Cardiac fibroblast (primary cell): Measurements from ENCODE around the gene DOP1A.
A peak's percentile ranks its signal among the peaks of the same experiment; 100 is the strongest.

Experiments used
- DNase-seq, 2 donors: peaks; one replicate each; pipeline versions ENCODE4 v3.0.0 to v3.0.0-alpha.2; 2010; ENCODE audit warnings: low read depth in 2 of 2
- H3K4me3 ChIP-seq, 2 donors: replicated peaks in 1 of 2; 1 replicate in 1 of 2; 2 replicates in 1 of 2; pipeline ENCODE4 v1.5.1; 2011; ENCODE audit warnings: low read depth in 2 of 2, low read length in 2 of 2, mild to moderate bottlenecking in 2 of 2, moderate library complexity in 1 of 2
- TF ChIP-seq, protein P1 (sequence below): IDR thresholded peaks from one replicate; pipeline ENCODE4 v1.5.1; 2011; ENCODE audit warnings: low read depth, mild to moderate bottlenecking, low read length, inconsistent platforms

The DOP1A gene

DNA sequence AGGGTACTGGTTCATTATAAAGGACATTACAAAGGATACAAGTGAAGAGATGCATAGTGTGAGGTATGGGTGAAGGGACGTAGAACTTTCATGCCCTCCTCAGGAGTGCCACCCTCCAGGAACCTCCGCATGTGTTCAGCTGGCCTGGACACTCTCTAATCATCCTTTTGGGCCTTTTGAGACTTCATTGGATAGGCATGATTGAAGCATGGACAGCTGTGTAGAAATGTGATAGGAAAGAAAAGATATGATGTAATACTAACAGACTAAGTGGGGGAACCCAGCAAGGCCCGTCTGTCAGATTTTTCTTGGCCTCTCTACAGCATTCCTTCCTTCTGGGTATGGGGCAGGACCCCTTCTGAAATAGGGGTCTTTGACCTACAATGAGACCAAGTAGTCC, 31.1 kb downstream of the DOP1A start:
- H3K4me3 ChIP-seq = no peak overlapping the region
- no peak for DNase-seq
- TF ChIP-seq, protein P1, sequence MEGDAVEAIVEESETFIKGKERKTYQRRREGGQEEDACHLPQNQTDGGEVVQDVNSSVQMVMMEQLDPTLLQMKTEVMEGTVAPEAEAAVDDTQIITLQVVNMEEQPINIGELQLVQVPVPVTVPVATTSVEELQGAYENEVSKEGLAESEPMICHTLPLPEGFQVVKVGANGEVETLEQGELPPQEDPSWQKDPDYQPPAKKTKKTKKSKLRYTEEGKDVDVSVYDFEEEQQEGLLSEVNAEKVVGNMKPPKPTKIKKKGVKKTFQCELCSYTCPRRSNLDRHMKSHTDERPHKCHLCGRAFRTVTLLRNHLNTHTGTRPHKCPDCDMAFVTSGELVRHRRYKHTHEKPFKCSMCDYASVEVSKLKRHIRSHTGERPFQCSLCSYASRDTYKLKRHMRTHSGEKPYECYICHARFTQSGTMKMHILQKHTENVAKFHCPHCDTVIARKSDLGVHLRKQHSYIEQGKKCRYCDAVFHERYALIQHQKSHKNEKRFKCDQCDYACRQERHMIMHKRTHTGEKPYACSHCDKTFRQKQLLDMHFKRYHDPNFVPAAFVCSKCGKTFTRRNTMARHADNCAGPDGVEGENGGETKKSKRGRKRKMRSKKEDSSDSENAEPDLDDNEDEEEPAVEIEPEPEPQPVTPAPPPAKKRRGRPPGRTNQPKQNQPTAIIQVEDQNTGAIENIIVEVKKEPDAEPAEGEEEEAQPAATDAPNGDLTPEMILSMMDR = no peak

DNA sequence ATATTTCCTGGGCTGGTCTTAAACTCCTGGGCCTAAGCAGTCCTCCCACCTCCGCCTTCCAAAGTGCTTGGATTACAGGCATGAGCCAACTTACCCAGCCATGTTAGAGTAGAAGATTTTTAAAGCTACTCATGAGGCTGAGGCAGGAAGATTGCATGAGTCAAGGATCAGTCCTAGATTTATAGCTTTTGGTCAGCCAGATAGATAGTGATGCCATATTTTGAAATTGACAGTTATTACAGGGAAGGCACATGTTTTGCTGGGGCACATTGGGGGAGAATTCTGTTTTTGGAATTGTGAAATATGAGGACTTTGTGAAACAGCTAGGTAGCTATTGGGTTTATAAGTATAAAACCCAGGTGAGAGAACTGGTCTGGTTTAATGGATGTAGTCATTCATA, 40.9 kb downstream of the DOP1A start:
- no peak for DNase-seq
- TF ChIP-seq, protein P1 = no peak

DNA sequence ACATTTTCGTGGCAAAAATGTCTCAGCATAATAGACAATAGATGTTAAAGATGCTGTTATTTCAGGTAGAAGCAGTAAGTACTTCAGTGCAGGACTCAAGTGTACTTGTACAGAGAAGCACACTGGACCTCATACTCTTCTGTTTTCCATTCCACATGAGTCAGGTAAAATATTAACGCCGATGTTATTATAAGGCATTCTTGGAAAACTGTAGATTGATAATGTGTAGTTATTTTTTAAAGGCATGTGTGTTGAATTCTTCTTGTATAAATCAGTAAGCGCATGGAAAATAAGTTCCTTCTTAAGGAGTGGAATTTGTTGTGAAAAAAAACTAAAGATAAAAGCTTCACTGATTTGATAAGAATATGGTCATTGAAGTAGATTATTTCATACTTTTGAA, 45.8 kb downstream of the DOP1A start:
- no peak overlapping the region for H3K4me3 ChIP-seq
- TF ChIP-seq, protein P1 = no peak
- DNase-seq = no peak

More for the DNA sequence above, 40.9 kb downstream of the DOP1A start:
- H3K4me3 ChIP-seq = no peak overlapping the region

DNA sequence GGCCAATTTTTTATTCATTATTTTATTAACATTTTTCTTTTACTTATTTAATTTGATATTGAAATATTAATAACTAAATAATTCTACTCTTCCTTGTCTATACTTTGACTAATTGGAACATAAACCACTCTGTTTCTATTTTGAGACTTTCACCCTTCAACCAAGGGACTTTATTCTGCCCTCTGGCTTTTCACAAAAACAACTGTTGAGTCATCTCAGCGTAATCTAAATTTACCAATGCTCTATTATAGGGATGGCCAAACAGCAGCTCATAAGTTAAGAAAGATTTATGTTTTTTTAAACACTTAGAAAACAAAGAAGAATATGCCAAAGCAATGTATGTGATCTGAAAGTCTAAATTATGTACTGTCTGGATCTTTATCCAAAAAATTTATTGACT, 46.7 kb downstream of the DOP1A start:
- peak; percentile 11 to 38 for DNase-seq
- TF ChIP-seq, protein P1 = no peak
- H3K4me3 ChIP-seq = no peak overlapping the region

DNA sequence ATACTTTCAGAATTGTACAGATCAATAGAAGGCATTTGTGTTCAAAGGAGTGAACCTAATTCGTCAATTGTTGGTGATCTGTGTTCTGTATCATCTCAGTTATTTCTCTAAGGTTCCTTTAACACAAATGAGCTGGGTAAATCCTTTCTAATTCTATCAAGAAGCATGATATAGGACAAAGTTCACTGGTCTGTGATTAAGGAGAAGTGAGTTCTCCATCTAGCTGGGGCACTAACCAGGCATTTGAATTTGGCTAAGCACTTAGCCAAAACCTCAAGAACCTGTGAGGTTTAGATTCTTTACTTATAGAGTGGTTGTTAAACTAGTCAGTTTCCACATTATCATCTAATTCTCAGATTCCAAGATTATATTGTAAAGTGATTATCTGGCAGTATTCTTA, 50.3 kb downstream of the DOP1A start:
- TF ChIP-seq, protein P1 = no peak
- H3K4me3 ChIP-seq = no peak overlapping the region
- DNase-seq = no peak

DNA sequence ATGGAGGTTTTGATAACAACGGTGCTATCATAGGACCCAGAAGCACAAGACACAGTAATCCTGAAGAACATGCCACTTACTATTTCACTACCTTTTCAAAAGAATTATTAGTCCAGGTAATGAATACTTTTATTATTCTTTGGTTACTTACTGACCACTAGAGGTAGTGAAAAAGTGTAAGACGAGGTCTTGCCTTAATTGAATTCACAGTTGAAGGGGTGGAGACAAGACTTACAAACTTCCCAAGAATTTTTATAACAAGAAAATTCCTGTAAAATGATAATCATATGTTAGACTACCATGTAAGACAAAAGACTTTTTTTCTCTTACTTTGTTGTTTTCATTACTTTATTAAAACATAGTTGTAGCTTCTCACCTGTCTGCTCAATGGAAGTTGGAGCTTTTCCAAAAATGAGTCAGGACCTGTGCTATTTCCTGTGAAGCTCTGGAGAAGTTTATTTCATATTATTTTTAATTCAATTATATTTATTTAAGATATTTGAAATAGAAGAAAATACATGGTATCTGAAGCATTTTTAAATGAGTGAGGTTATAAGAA, 52.4 kb downstream of the DOP1A start:
- DNase-seq = peak; percentile 7 to 29
- H3K4me3 ChIP-seq = no peak overlapping the region
- TF ChIP-seq, protein P1 = no peak

DNA sequence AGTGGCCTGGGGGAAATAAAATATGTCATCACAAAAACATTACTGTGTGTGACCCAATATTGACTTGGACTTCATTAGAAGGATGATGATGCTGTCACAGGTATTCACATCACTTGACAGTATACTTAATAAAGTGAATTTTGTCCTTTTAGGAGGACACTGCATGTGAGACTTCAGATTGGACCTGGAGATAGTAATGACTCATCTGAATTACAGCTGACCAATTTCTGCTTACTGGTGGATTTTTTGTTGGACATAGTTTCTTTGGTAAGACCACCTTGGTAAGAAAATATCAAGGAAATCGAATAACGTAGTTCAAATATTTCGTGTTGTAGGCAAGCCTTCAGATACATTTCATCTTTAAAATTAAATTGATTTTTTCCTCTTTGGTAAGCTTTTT, 57.1 kb downstream of the DOP1A start:
- TF ChIP-seq, protein P1 = no peak
- DNase-seq = no peak
- no peak overlapping the region for H3K4me3 ChIP-seq
